Measurements from ENCODE around the gene LRRC56. TPM values are rescaled to one million over a fixed set of nuclear protein-coding genes. Genes with fewer than 3 reads are reported as not detected.

The LRRC56 gene
- total RNA-seq, 1 experiment from 2014 or later: 3.4 TPM

GRCh38 chr11:518463-519202, 18.7 kb upstream of the LRRC56 start:
- H4K8ac ChIP-seq (replicated peaks; ENCODE audit: insufficient read length, low read depth, low read length): no peak overlapping the region
- no peak overlapping the region for H3T11ph ChIP-seq (ENCODE audit: low read length)
- H3K27me3 ChIP-seq (ENCODE audit: insufficient read depth, low read length): no peaks in the 10 kb centered on the region
- no peaks in the 10 kb centered on the region for H3K79me1 ChIP-seq (ENCODE audit: insufficient read depth, low read depth, low read length, poor library complexity, severe bottlenecking)
- Mint-ChIP-seq H3K27ac (no peak overlapping the region; a peak in 1 of 7 replicates), H3K36me3 (ENCODE audit: insufficient read depth in 1 of 3, low read depth in 3 of 3) (peaks cover 29 to 34% (median 29%) of the 10 kb centered on the region in 3 experiments), H3K4me3 (peak overlapping the region; percentile 34 to 56; a peak in 2 of 5 replicates), H3K27me3 (ENCODE audit: low read depth) (peaks cover 10% of the 10 kb centered on the region), H3K4me1 (peaks cover 3 to 4% of the 10 kb centered on the region in 2 experiments; a peak in 3 of 4 replicates), H3K9me3 (peaks cover 34 to 44% of the 10 kb centered on the region in 2 experiments)
- H2BK20ac ChIP-seq (ENCODE audit: low read depth, low read length, poor library complexity, severe bottlenecking): no peak overlapping the region
- H3K18ac ChIP-seq (ENCODE audit: insufficient read length, low read depth, low read length): no peak overlapping the region
- no peak overlapping the region for H2BK12ac ChIP-seq (ENCODE audit: insufficient read length, low read depth, low read length)
- H3K9ac ChIP-seq (ENCODE audit: extremely low read depth, insufficient read length, low read length): no peak overlapping the region
- peaks cover 3% of the 10 kb centered on the region for H3K23me2 ChIP-seq (ENCODE audit: insufficient read length, low read depth, low read length, poor library complexity, severe bottlenecking)
- WGBS (ENCODE audit: extremely low coverage, insufficient read length, low lambda C conversion rate): no CpG with 5 or more reads among the region's 74 CpGs
- no peak overlapping the region for H3K27ac ChIP-seq (ENCODE audit: insufficient read length, low read depth, low read length)
- H2AFZ ChIP-seq (ENCODE audit: low read length): peak overlapping the region; percentile 4
- no peak overlapping the region for H3K23ac ChIP-seq (ENCODE audit: insufficient read length, low read depth, low read length)
- H3K4me1 ChIP-seq (ENCODE audit: insufficient read depth, low read length): no peaks in the 10 kb centered on the region
- H3K9me3 ChIP-seq (ENCODE audit: control insufficient read depth, low read depth, low read length): no peaks in the 10 kb centered on the region
- H2BK5ac ChIP-seq (ENCODE audit: insufficient read length, low read length): no peak overlapping the region
- H4K91ac ChIP-seq (ENCODE audit: insufficient read length, low read depth, low read length): no peak overlapping the region
- no peak overlapping the region for H3K14ac ChIP-seq (ENCODE audit: insufficient read depth, low read length)
- peak; percentile 87 for DNase-seq
- no peaks in the 10 kb centered on the region for H3K79me2 ChIP-seq (ENCODE audit: insufficient read depth, low read length)
- H4K20me1 ChIP-seq (ENCODE audit: control insufficient read depth, insufficient read depth, insufficient read length): no peaks in the 10 kb centered on the region
- H3K4ac ChIP-seq (ENCODE audit: low read depth, low read length): no peak overlapping the region
- H4K5ac ChIP-seq (ENCODE audit: insufficient read length, low read depth, low read length): no peak overlapping the region
- H3K4me2 ChIP-seq (ENCODE audit: insufficient read depth, insufficient read length, low read length): no peak overlapping the region
- TF ChIP-seq, protein P1, sequence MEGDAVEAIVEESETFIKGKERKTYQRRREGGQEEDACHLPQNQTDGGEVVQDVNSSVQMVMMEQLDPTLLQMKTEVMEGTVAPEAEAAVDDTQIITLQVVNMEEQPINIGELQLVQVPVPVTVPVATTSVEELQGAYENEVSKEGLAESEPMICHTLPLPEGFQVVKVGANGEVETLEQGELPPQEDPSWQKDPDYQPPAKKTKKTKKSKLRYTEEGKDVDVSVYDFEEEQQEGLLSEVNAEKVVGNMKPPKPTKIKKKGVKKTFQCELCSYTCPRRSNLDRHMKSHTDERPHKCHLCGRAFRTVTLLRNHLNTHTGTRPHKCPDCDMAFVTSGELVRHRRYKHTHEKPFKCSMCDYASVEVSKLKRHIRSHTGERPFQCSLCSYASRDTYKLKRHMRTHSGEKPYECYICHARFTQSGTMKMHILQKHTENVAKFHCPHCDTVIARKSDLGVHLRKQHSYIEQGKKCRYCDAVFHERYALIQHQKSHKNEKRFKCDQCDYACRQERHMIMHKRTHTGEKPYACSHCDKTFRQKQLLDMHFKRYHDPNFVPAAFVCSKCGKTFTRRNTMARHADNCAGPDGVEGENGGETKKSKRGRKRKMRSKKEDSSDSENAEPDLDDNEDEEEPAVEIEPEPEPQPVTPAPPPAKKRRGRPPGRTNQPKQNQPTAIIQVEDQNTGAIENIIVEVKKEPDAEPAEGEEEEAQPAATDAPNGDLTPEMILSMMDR (conservative IDR thresholded peaks at IDR 0.05): peak; percentile 100
- H3K56ac ChIP-seq (ENCODE audit: insufficient read length, low read depth, low read length): no peak overlapping the region
- no peak overlapping the region for H2AK5ac ChIP-seq (ENCODE audit: insufficient read length, low read length)
- H2BK120ac ChIP-seq (ENCODE audit: low read depth, low read length, poor library complexity, severe bottlenecking): no peak overlapping the region
- H2BK15ac ChIP-seq (ENCODE audit: low read depth, low read length): no peak overlapping the region
